ENCODE results near the gene UBE2J2.

UBE2J2 gene

DNA sequence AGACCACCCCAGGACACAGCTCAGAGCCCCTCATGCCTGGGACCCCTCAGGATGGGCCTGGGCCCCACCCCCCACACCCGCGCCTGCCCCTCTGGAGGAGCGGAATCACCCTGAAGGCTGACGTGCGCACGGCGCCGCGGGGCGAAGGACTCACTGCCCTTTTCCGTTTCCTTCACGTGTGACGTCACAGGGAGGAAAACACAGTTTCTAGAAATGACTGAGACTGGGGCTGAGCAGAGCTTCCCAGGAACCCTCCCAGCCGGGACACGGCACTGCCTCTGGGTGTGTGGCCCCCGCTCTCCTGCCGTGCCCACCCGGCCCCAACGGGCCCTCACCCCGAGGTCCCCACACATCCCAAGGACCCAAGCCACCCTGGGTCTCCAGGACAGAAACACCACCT lies 54.3 kb downstream of the UBE2J2 start:
- ATAC-seq (peak; percentile 4), DNase-seq (no peak)
- H3K9me3 Mint-ChIP-seq = no peaks in the 10 kb centered on the region
- H3K27ac Mint-ChIP-seq = peak overlapping the region; percentile 67
- H3K36me3 Mint-ChIP-seq (ENCODE audit: low read depth) = peaks cover 29% of the 10 kb centered on the region
- H3K27me3 Mint-ChIP-seq = no peaks in the 10 kb centered on the region
- no peak overlapping the region for H3K4me3 Mint-ChIP-seq
- peaks cover 40% of the 10 kb centered on the region for H3K4me1 Mint-ChIP-seq

DNA sequence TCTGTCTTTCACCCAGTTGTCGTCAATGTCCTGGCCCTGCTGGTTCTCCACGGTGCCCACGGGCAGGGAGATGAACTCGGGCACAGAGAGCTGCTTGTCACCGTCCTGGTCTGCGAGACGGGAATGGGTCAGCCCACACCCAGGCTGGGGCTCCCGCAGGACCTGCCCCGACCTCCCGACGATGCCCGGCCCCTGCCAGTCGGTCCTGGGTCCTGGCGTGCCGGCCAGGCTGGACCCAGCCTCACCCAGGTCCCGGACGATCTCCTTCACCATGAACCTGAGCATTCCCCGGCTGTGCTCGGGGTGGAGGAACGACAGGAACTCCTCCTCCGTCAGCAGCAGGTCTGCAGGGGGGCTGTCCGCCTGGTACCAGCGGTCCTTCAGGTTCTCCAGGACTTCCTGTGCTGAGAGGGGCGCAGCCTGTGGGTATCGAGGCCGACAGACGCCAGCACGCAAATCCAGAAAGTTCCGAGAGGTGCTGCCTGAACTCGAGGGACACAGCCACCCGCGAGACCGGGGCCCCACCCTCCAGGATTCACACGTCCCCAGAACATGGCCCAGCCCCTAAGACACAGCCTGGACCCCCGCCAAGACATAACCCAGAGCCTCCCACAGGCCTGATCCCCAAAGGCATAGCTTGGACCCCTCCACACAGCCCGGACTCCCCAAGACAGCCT lies 55.0 kb downstream of the UBE2J2 start:
- no peak overlapping the region for H3K4me3 Mint-ChIP-seq
- DNase-seq = no peak
- peak overlapping the region; percentile 67 for H3K27ac Mint-ChIP-seq
- peaks cover 42% of the 10 kb centered on the region for H3K4me1 Mint-ChIP-seq
- no peaks in the 10 kb centered on the region for H3K27me3 Mint-ChIP-seq
- H3K36me3 Mint-ChIP-seq (ENCODE audit: low read depth) = peaks cover 26% of the 10 kb centered on the region
- ATAC-seq = no peak
- H3K9me3 Mint-ChIP-seq = no peaks in the 10 kb centered on the region

DNA sequence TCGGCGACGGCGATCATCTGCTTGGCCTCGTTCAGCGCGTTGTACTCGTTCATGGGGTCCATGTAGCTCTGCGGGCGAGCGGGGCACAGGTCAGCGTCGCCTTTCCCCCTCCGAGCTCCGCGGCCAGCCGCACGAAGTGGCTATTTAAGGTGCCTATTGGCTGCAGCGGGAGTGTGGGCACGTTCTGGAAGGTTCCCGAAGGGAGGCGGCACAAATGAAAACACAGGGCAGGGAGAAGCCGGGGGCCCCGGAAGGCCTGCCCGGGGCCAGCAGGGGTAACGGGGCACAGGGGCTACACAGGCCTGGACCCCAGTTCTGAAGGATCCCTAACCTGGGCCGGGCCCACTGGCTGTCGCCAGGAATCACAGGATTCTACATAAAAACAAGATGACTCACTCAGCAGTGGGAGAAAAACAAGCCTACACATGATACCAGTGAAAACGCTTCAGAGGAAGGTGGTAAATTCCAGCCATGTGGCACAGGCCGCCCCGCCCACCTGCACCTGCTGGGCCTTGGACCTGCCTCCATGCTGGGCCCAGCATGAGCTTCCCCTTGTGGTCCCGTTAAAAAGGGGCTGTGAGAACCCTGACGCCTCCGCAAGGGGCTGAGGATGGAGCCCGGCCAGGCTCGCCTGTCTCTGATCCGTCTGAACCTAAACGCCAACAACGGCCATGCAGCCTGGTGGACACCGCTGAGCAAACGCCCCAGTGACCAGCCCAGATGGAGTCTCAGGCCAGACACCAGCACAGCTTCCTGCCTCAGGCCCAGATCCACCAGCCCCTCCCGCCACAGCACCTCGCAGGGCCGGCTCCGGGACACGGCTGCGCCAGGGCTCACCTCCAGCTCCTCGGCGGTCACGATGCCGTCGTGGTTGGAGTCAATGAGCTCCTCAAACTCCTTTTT lies 55.8 kb downstream of the UBE2J2 start:
- Mint-ChIP-seq H3K4me3 (no peak overlapping the region), H3K27ac (peak overlapping the region; percentile 35), H3K9me3 (no peaks in the 10 kb centered on the region), H3K4me1 (peaks cover 42% of the 10 kb centered on the region), H3K27me3 (no peaks in the 10 kb centered on the region), H3K36me3 (ENCODE audit: low read depth) (peaks cover 21% of the 10 kb centered on the region)
- DNase-seq (peak; percentile 36), ATAC-seq (no peak)

DNA sequence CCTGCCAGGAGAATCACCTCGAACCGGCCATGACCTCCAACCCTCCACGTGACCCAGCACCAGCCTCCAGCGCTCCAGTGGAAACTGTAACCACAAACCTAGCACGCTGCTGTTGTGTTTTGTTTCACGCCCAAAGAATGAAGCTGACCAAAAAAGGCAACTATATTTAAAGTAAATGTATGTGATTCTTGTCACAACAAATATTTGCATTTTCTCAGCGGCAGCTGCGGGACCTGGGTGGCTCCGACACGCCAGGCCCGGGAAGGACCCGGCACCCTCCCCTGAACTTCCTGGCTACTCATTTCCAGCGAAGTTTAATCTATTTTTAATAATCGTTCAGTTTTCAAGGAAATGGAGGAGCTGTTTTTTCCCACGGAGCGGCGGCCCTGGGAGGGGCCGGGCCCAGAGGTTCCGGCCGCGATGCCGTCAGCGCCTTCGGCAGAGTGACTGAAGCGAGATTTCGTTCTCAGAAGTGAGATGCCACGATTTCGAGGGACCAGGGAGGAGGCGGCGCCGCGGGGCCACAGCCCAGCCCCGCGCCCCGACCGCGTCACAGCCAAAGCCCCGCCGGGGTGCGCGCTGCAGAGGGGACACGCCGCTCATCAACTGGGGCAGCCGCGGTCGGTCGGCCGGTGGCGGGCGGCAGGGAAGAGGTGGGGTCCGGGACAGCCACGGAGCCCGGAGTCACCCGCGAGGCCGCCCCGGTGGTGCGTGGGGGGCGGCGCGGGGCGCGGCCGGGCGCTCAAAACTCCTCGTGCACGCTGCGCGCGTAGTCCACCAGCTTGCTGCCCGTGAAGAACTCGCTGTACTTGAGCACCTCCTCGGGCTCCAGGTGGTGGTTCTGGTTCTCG lies 56.7 kb downstream of the UBE2J2 start:
- DNase-seq (peak; percentile 37), ATAC-seq (no peak)
- Mint-ChIP-seq H3K27me3 (no peaks in the 10 kb centered on the region), H3K4me3 (peak overlapping the region; percentile 59), H3K9me3 (no peaks in the 10 kb centered on the region), H3K4me1 (peaks cover 42% of the 10 kb centered on the region), H3K27ac (peak overlapping the region; percentile 82), H3K36me3 (ENCODE audit: low read depth) (peaks cover 18% of the 10 kb centered on the region)

DNA sequence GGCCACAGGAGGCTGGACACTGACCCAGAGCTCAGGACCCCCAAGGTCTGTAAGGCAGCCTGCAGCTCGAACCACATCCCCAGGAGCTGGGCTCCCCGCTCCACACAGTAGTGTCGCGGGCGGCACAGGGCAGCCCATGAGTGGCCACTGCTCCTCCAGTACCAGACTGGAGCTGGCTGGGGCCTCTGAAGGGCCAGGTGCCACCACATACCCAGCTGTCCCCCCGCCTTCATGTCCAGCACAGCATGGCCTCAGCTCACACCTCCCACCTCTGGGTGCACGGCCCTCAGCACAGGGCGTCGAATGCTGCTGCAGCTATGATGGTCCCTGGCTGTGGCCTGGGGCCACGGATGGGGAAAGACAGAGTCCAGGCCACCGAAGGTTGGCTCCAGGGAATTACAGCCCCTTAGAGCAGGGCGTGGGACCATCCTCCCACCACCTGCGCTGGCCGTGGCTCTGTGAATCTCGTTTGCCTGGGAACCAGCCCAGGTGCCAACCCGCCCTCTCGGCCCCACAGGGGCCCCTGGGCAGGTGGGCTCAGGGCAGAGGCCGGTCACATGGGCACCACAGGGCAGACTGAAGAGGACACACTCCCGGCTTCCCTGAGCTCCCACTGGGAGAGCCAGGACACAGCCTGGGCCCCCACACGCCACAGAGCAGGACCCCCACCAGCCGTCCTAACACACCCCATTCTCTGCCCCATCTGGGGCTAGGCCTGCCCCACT lies 57.6 kb downstream of the UBE2J2 start:
- Mint-ChIP-seq H3K27me3 (no peaks in the 10 kb centered on the region), H3K4me1 (peaks cover 42% of the 10 kb centered on the region), H3K36me3 (ENCODE audit: low read depth) (peaks cover 17% of the 10 kb centered on the region), H3K27ac (peak overlapping the region; percentile 82), H3K4me3 (no peak overlapping the region), H3K9me3 (no peaks in the 10 kb centered on the region)
- ATAC-seq (no peak), DNase-seq (no peak)

DNA sequence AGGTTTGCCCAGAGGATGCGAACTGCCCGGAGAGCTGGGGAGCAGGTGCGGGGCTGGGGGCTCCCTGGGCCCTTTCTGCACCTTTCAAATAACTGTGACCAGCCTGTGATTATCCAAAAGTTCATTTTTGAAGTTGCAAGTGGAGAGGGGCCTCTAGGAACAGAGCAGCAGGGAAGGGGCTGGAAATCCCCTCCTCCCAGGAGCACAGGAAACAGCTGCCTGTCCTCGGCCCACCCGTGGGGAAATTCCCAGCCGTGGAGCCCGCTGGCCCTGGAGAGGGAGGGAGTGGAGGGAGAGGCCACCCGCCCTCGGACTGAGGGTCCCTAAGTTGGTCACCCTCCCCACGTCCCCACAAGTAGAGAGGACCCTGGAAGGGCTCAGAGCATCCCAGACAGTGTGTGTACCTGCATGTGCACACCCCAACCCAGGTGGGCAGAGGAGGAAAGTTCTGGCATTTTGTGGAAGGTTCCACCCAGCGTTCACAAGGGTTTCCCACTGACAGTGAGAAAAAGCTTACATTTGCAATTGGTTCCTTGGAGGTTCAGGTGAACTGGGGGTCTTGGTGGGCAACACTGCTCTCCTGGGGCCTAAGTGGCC lies 58.5 kb downstream of the UBE2J2 start:
- H3K4me1 Mint-ChIP-seq = peaks cover 42% of the 10 kb centered on the region
- peak overlapping the region; percentile 67 for H3K27ac Mint-ChIP-seq
- ATAC-seq (no peak), DNase-seq (no peak)
- no peaks in the 10 kb centered on the region for H3K27me3 Mint-ChIP-seq
- H3K36me3 Mint-ChIP-seq (ENCODE audit: low read depth) = peaks cover 18% of the 10 kb centered on the region
- peak overlapping the region; percentile 65 for H3K4me3 Mint-ChIP-seq
- no peaks in the 10 kb centered on the region for H3K9me3 Mint-ChIP-seq

DNA sequence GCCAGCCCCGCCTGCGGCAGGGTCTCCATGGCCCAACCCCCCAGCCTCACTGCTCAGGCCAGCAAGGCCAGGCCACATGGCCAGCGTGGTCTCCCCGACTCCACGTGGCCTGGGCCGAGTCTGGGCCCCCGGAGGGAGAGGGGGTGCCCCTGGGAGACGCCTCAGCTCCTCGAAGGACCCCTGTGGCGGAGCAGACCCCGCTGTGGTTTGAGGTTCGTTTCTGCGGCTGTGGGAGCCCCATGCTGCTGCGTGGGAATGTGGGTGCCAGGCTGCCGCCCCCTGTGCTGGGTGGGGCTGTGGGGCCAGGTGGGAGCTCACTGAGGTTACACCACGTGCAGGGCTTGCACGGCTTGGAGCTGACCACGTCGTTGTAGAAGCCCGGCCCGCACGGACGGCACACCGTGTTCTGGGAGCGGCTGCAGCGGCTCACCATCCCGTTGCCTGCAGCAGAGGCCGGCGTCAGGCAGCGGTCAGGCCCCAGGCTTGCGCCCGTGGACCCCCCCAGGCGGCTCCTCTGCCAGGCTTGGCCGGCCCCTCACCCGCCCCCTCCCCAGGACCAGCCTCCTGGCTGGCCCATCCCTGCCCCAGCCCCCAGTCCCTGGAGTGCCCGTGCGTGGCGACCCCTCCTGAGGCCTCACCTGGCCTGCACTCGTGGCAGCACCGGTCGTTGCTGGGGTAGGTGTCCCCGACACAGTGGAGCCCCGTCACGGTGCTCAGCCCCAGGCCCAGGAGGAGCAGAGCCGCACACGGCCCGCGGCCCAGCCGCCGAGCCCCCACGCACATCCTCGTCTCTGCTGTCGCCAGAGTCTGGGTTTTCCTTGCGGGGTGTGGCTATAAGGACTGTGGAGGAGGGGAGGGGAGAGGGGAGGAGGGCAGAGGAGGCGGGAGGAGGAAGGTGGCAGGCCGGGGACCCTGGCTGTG lies 60.0 kb downstream of the UBE2J2 start, which contains the start of gene TNFRSF4:
TSS of gene TNFRSF4 (minus strand) at position 809 of the 921 bp plus-strand sequence. CDS start at position 783, 26 bp downstream.
- peaks cover 21% of the 10 kb centered on the region for H3K36me3 Mint-ChIP-seq (ENCODE audit: low read depth)
- H3K27me3 Mint-ChIP-seq = no peaks in the 10 kb centered on the region
- H3K27ac Mint-ChIP-seq = peak within 1 kb of the TSS; percentile 75
- H3K4me1 Mint-ChIP-seq = peaks cover 44% of the 10 kb centered on the region
- DNase-seq (peak; percentile 54), ATAC-seq (peak; percentile 16)
- peak within 1 kb of the TSS; percentile 65 for H3K4me3 Mint-ChIP-seq
- H3K9me3 Mint-ChIP-seq = no peaks in the 10 kb centered on the region

DNA sequence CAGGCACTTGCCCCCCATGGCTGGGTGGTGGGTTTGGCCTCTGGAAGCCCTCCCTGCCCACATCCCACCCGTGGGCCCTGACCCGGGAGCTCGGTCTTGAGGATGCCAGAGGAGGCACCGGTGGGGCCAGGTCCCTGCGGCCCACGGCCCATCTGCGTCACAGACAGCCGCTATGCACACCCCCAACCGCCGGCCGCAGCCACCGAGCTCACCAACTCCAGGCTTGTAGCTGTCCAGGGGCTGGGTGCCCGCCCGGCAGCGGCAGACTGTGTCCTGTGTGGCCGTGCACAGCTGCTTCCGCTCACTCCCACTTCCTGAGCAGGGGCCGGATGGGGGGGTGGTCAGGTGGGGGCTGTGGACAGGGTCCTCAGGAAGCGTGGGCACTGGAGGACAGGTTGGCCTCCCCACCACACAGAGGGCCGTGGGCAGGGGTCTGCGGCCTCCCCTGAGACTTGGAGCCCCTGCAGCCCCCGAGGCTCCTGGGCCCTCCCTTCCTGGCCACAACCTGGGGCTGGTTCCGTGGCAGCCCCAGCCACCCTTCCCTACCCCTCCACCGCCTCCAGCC lies 60.8 kb downstream of the UBE2J2 start:
- DNase-seq (peak; percentile 69), ATAC-seq (peak; percentile 6)
- Mint-ChIP-seq H3K36me3 (ENCODE audit: low read depth) (peaks cover 18% of the 10 kb centered on the region), H3K4me3 (peak overlapping the region; percentile 65), H3K4me1 (peaks cover 46% of the 10 kb centered on the region), H3K27me3 (peaks cover 2% of the 10 kb centered on the region), H3K9me3 (no peaks in the 10 kb centered on the region), H3K27ac (peak overlapping the region; percentile 75)

DNA sequence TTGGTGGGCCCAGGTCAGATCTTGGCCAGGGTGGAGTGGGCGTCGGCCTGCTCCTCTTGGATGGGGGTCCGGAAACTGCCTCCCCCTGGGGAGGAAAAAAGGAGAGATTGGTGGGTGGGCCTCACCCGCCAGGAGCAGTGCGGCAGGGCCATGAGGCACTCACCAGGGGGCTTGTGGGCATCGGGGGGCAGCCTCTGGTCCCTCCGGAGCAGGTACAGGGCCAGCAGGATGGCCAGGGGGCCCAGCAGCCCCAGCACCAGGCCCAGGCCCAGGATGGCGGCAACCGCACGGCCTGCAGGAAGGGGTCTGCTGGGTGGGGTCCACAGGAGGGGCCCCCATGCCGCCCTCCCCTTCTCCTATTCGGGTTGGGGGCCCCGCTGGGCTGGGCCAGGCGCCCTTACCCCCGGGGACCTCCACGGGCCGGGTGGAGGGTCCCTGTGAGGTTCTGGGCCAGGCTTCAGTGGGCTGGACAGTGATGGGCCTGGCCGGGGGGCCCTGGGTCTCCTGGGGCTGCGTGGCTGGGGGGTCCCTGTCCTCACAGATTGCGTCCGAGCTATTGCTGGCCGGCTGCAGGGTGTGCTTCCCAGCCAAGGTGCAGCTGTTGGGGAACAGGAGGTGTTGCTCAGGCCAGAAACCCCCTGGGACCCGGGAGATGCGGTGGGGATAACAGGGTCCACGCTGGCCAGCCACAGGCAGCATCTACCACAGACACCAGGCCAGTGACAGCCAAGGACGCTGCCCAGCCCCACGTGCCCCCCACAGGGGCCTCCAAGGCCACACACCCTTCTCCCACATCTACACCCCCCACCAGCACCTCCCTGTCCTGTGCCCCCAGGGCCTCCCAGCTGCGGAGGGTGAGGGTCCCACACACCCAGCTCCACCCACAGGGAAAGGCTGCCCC lies 61.9 kb downstream of the UBE2J2 start:
- H3K27me3 Mint-ChIP-seq = peaks cover 2% of the 10 kb centered on the region
- peak overlapping the region; percentile 63 for H3K4me3 Mint-ChIP-seq
- H3K4me1 Mint-ChIP-seq = peaks cover 46% of the 10 kb centered on the region
- H3K36me3 Mint-ChIP-seq (ENCODE audit: low read depth) = peaks cover 11% of the 10 kb centered on the region
- DNase-seq (no peak), ATAC-seq (no peak)
- no peaks in the 10 kb centered on the region for H3K9me3 Mint-ChIP-seq
- H3K27ac Mint-ChIP-seq = no peak overlapping the region

DNA sequence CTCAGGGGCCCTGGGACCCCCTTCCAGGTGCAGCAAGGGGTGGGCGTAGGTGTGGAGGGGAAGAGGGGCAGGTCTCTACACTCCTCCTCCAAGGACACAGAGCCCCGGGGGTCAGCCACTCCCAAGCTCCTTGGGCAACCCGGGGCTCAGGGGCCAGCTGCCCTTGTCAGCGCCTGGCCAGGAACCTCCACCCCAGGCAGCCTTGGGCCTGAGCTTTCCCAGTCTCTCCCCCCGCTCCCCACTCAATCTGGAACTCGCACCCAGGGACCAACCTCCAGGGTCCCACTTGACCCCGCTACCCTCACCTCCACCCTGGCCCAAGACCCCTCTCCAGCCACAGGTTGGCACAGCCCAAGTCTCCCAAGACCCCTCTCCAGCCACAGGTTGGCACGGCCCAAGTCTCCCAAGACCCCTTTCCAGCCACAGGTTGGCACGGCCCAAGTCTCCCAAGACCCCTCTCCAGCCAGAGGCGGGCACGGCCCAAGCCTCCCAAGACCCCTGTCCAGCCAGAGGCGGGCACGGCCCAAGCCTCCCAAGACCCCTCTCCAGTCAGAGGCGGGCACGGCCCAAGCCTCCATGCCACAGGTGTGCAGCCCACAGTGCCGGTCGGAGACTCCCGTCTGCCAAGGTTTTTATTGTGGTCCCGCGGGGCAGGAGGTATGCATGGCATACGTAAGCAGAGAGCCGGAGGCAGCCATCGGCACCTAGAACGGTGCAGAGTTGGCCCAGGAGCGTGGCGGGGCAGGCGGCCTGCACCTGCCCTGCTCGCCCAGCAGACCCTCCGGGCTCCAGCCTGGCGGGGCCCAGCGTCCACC lies 62.7 kb downstream of the UBE2J2 start:
- peaks cover 2% of the 10 kb centered on the region for H3K27me3 Mint-ChIP-seq
- H3K36me3 Mint-ChIP-seq (ENCODE audit: low read depth) = peaks cover 7% of the 10 kb centered on the region
- H3K9me3 Mint-ChIP-seq = no peaks in the 10 kb centered on the region
- H3K27ac Mint-ChIP-seq = no peak overlapping the region
- ATAC-seq (no peak), DNase-seq (no peak)
- peaks cover 40% of the 10 kb centered on the region for H3K4me1 Mint-ChIP-seq
- peak overlapping the region; percentile 63 for H3K4me3 Mint-ChIP-seq

DNA sequence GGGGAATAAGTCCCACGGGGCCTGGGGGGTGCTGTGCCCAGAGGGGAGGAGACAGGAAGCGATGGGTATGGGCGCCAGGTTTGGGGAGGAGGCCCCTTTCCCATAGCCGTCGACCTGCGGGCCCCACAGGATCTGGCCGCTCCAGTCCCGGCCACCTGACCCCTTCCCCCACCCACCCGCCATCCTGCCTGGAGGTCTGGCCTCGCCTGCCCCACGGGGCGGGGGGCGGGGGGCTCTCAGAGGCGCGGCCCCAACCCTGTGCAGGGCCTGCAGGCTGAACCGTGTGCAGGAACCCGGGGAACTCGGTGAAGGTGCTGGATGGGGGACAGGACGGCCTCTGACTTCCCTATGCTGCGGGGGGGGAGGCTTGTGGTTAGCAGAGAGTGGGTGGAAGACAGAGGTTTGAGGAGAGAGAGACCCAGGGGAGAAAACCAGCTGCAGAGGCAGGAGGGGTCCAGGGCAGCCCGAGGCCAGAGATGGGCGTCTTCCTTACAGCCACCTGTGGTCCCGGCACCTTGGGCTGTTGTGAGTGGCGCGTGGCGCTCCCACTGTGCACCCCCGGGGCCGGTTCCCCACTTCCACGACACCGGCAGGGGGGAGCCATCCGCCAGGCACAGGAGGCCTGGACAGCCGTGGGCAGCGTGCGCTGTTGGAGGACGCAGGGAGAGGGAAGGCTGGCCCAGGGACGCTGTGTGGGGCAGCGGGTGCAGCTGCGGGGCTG lies 64.8 kb downstream of the UBE2J2 start:
- Mint-ChIP-seq H3K27ac (peak overlapping the region; percentile 90), H3K9me3 (no peaks in the 10 kb centered on the region), H3K27me3 (peaks cover 2% of the 10 kb centered on the region), H3K4me1 (peaks cover 24% of the 10 kb centered on the region), H3K4me3 (peak overlapping the region; percentile 80), H3K36me3 (ENCODE audit: low read depth) (peaks cover 7% of the 10 kb centered on the region)
- ATAC-seq (peak; percentile 2), DNase-seq (peak; percentile 59)

Data from activated naive CD8-positive, alpha-beta T cell treated with anti-CD3 and anti-CD28 coated beads, Interleukin-2, amount 50 U/mL, for 24 hours (primary cell).